Measurements from ENCODE around the gene PRDM10. TPM values are rescaled to one million over a fixed set of nuclear protein-coding genes. Genes with fewer than 3 reads are reported as not detected.

The PRDM10 gene
- total RNA-seq, 1 donor from 2014 or later = 7.9 TPM

- no peak overlapping the region for H3K4me3 ChIP-seq (ENCODE audit: low read depth, low read length)
- DNase-seq (ENCODE audit: low read depth) = no peak
- TF ChIP-seq, protein P1, sequence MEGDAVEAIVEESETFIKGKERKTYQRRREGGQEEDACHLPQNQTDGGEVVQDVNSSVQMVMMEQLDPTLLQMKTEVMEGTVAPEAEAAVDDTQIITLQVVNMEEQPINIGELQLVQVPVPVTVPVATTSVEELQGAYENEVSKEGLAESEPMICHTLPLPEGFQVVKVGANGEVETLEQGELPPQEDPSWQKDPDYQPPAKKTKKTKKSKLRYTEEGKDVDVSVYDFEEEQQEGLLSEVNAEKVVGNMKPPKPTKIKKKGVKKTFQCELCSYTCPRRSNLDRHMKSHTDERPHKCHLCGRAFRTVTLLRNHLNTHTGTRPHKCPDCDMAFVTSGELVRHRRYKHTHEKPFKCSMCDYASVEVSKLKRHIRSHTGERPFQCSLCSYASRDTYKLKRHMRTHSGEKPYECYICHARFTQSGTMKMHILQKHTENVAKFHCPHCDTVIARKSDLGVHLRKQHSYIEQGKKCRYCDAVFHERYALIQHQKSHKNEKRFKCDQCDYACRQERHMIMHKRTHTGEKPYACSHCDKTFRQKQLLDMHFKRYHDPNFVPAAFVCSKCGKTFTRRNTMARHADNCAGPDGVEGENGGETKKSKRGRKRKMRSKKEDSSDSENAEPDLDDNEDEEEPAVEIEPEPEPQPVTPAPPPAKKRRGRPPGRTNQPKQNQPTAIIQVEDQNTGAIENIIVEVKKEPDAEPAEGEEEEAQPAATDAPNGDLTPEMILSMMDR (conservative IDR thresholded peaks at IDR 0.05; ENCODE audit: low read depth, low read length) = no peak
These were observed 52.2 kb downstream of the PRDM10 start for GRCh38 chr11:129950101-129951091.

GRCh38 chr11:129948926-129949466, 53.6 kb downstream of the PRDM10 start:
- DNase-seq (ENCODE audit: low read depth) = no peak
- TF ChIP-seq, protein P1 (conservative IDR thresholded peaks at IDR 0.05; ENCODE audit: low read depth, low read length) = no peak
- no peak overlapping the region for H3K4me3 ChIP-seq (ENCODE audit: low read depth, low read length)

- no peak for DNase-seq (ENCODE audit: low read depth)
- TF ChIP-seq, protein P1 (conservative IDR thresholded peaks at IDR 0.05; ENCODE audit: low read depth, low read length) = no peak
- H3K4me3 ChIP-seq (ENCODE audit: low read depth, low read length) = no peak overlapping the region
These were observed 55.2 kb downstream of the PRDM10 start for GRCh38 chr11:129947474-129947873.

GRCh38 chr11:129946965-129947364, 55.7 kb downstream of the PRDM10 start:
- no peak for DNase-seq (ENCODE audit: low read depth)
- TF ChIP-seq, protein P1 (conservative IDR thresholded peaks at IDR 0.05; ENCODE audit: low read depth, low read length) = no peak
- H3K4me3 ChIP-seq (ENCODE audit: low read depth, low read length) = no peak overlapping the region

GRCh38 chr11:129946256-129946655, 56.4 kb downstream of the PRDM10 start:
- TF ChIP-seq, protein P1 (conservative IDR thresholded peaks at IDR 0.05; ENCODE audit: low read depth, low read length) = no peak

GRCh38 chr11:129945373-129945772, 57.3 kb downstream of the PRDM10 start:
- DNase-seq (ENCODE audit: low read depth) = no peak
- H3K4me3 ChIP-seq (ENCODE audit: low read depth, low read length) = no peak overlapping the region
- TF ChIP-seq, protein P1 (conservative IDR thresholded peaks at IDR 0.05; ENCODE audit: low read depth, low read length) = no peak

More at GRCh38 chr11:129946256-129946655, 56.4 kb downstream of the PRDM10 start:
- H3K4me3 ChIP-seq (ENCODE audit: low read depth, low read length) = no peak overlapping the region
- DNase-seq (ENCODE audit: low read depth) = no peak

Data from epithelial cell of proximal tubule (primary cell).